Endothelial cell of umbilical vein (primary cell): ENCODE data around the gene NFATC1. TPM values are rescaled to one million over a fixed set of nuclear protein-coding genes. Genes with fewer than 3 reads are reported as not detected.

Experiments
- BruUV-seq: library from RNA; stranded (reverse); fragments of 400-500 nt; replicated peaks from 2 replicates; lab custom pipeline; 2021; lab: Mats Ljungman, UMichigan
- CTCF ChIA-PET: fragments of 300-600, 350-600 bp; sonication (Branson Sonifier 250); formaldehyde crosslinking; loops from one replicate; lab custom pipeline; 2021; ENCODE audit warnings: antibody characterized with exemption, inconsistent platforms; lab: Charles Lee
- POLR2A ChIA-PET: fragments of 300-600, 350-600 bp; sonication (Branson Sonifier 250); formaldehyde crosslinking; loops from one replicate; lab custom pipeline; 2021; ENCODE audit warnings: antibody characterized with exemption, inconsistent platforms; lab: Charles Lee
- DNase-seq: peaks from one replicate; pipeline ENCODE4 v3.0.0-alpha.2; 2011; ENCODE audit warnings: low read depth, low spot score
- FAIRE-seq: peaks from 2 replicates; lab custom pipeline; 2011; peaks lifted over from hg19 to GRCh38; lab: Jason Lieb, UNC
- H2AFZ ChIP-seq: 2 replicates; pipeline ENCODE4 v1.6.0; 2012; ENCODE audit warnings: low read depth, low read length, control low read depth, inconsistent platforms
- H3K27ac ChIP-seq: 2 replicates; pipeline ENCODE4 v1.5.1; 2011; ENCODE audit warnings: low read depth, mild to moderate bottlenecking, control low read depth, low read length, moderate library complexity; ENCODE audit not compliant: insufficient read depth
- H3K27me3 ChIP-seq, 2 experiments: 2 replicates each; pipeline versions ENCODE4 v1.6.0 to v1.6.1; 2011; ENCODE audit warnings: low read length in 2 of 2, mixed read lengths in 1 of 2; ENCODE audit not compliant: control insufficient read depth in 2 of 2, insufficient read depth in 2 of 2
- H3K36me3 ChIP-seq, 2 experiments: 2 replicates in 1 of 2; 3 replicates in 1 of 2; pipeline ENCODE4 v1.5.1; 2011; ENCODE audit warnings: low read length in 2 of 2, mild to moderate bottlenecking in 1 of 2, moderate library complexity in 1 of 2; ENCODE audit not compliant: control insufficient read depth in 2 of 2, insufficient read depth in 2 of 2; ENCODE audit errors: extremely low read depth in 1 of 2
- H3K4me1 ChIP-seq: 3 replicates; pipeline ENCODE4 v1.5.1; 2011; ENCODE audit warnings: mild to moderate bottlenecking, low read length; ENCODE audit not compliant: control insufficient read depth, insufficient read depth; ENCODE audit errors: extremely low read depth
- H3K4me2 ChIP-seq: 2 replicates; pipeline ENCODE4 v1.6.1; 2011; ENCODE audit warnings: low read length, control low read depth, mixed read lengths; ENCODE audit not compliant: insufficient read depth
- H3K4me3 ChIP-seq, 3 experiments: fragments of 200-600 bp in 1 of 3; sonication (generic), shearing (Covaris generic) in 1 of 3; replicated peaks in 1 of 3; 2 replicates each; pipeline ENCODE4 v1.5.1; 2011 to 2016; ENCODE audit warnings: control low read depth in 3 of 3, low read length in 3 of 3, mild to moderate bottlenecking in 2 of 3, inconsistent platforms in 1 of 3, low read depth in 1 of 3, moderate library complexity in 1 of 3; ENCODE audit not compliant: insufficient read depth in 1 of 3
- H3K79me2 ChIP-seq: 2 replicates; pipeline ENCODE4 v1.6.0; 2012; ENCODE audit warnings: low read length, inconsistent platforms; ENCODE audit not compliant: control insufficient read depth, insufficient read depth
- H3K9ac ChIP-seq: replicated peaks from 2 replicates; pipeline ENCODE3; 2011; ENCODE audit warnings: low read length, control low read depth; ENCODE audit not compliant: insufficient read depth; ENCODE audit errors: extremely low read depth
- H3K9me1 ChIP-seq: replicated peaks from 3 replicates; pipeline ENCODE4 v1.6.0; 2011; ENCODE audit warnings: mild to moderate bottlenecking, low read length; ENCODE audit not compliant: control insufficient read depth, insufficient read depth; ENCODE audit errors: extremely low read depth
- H3K9me3 ChIP-seq: replicated peaks from 2 replicates; pipeline ENCODE4 v1.5.1; 2012; ENCODE audit warnings: low read length, inconsistent platforms; ENCODE audit not compliant: control insufficient read depth, insufficient read depth
- H4K20me1 ChIP-seq: replicated peaks from 2 replicates; pipeline ENCODE3; 2011; ENCODE audit warnings: mild to moderate bottlenecking, low read length; ENCODE audit not compliant: control insufficient read depth, insufficient read depth; ENCODE audit errors: extremely low read depth
- CTCF ChIP-seq, 2 donors: IDR thresholded peaks; 1 replicate in 1 of 2; 2 replicates in 1 of 2; pipeline ENCODE4 v1.5.1; 2011; ENCODE audit warnings: low read length in 2 of 2, mild to moderate bottlenecking in 2 of 2, moderate library complexity in 2 of 2, control low read depth in 1 of 2, inconsistent platforms in 1 of 2, low read depth in 1 of 2; ENCODE audit not compliant: insufficient read depth in 1 of 2; ENCODE audit errors: extremely low read depth in 1 of 2
- EZH2 ChIP-seq: IDR thresholded peaks from 2 replicates; pipeline ENCODE4 v1.6.1; 2012; ENCODE audit warnings: borderline replicate concordance, low read depth, mild to moderate bottlenecking, moderate library complexity, low read length, inconsistent platforms; ENCODE audit not compliant: severe bottlenecking
- FOS ChIP-seq: IDR thresholded peaks from 2 replicates; pipeline ENCODE4 v1.6.1; 2011; ENCODE audit warnings: mild to moderate bottlenecking, low read length, moderate library complexity, borderline replicate concordance; ENCODE audit not compliant: insufficient read depth
- GATA2 ChIP-seq: IDR thresholded peaks from 2 replicates; pipeline ENCODE4 v1.7.0; 2011; ENCODE audit warnings: low read depth, mild to moderate bottlenecking, moderate library complexity, mixed read lengths, low read length; ENCODE audit not compliant: insufficient read length, insufficient read depth
- JUN ChIP-seq: IDR thresholded peaks from 2 replicates; pipeline ENCODE4 v1.6.1; 2011; ENCODE audit warnings: borderline replicate concordance, low read depth; ENCODE audit not compliant: insufficient read length, insufficient read depth
- MAX ChIP-seq: IDR thresholded peaks from 2 replicates; pipeline ENCODE4 v1.6.1; 2011; ENCODE audit not compliant: insufficient read depth, insufficient read length
- MYC ChIP-seq: IDR thresholded peaks from one replicate; pipeline ENCODE4 v1.6.1; 2011; ENCODE audit warnings: mild to moderate bottlenecking, low read depth, low read length
- POLR2A ChIP-seq: IDR thresholded peaks from 2 replicates; pipeline ENCODE4 v1.6.1; 2012; ENCODE audit warnings: low read depth, mild to moderate bottlenecking, control low read depth, low read length
- POLR2AphosphoS5 ChIP-seq: IDR thresholded peaks from 2 replicates; pipeline ENCODE4 v1.6.1; 2012; ENCODE audit warnings: low read depth, mild to moderate bottlenecking, control low read depth, low read length, moderate library complexity; ENCODE audit not compliant: insufficient read depth
- dilution Hi-C: fragments of 300-500 bp; cut with MboI; formaldehyde crosslinking; loops from one replicate; pipeline ENCODE4 v1.15.0; 2019; ENCODE audit warnings: low sequenced_read_pairs; ENCODE audit not compliant: extremely low pct_ligation_motif_present
- intact Hi-C: fragments of 100-400 bp; cut with micrococcal nuclease; formaldehyde crosslinking; loops from one replicate; pipeline ENCODE4 v1.10.0; 2022
- polyA plus RNA-seq, 4 experiments: library from polyadenylated mRNA; depleted of rRNA in 3 of 4; stranded (reverse) in 3 of 4; unstranded in 1 of 4; fragments of >200 nt; gene quantifications; 2 replicates each; pipeline versions ENCODE4 v1.2.1 to v1.2.3, GENCODE V29; 2011 to 2012; ENCODE audit warnings: missing spikeins in 1 of 4
- total RNA-seq: library from RNA; stranded (reverse); gene quantifications from 2 replicates; pipeline ENCODE4 v1.2.3, GENCODE V29; 2021

The NFATC1 gene
- total and polyA plus RNA-seq, 2 donors (not counting 3 experiments of a cell fraction or from before 2014, with no cell fraction given), result 11.1 to 30.0 TPM

- DNase-seq (no peak), FAIRE-seq (no peak)
- Histone ChIP-seq H4K20me1 (no peaks in the 10 kb centered on the region), H2AFZ (no peak overlapping the region), H3K79me2 (no peaks in the 10 kb centered on the region), H3K9me1 (no peaks in the 10 kb centered on the region), H3K36me3 (no peaks in the 10 kb centered on the region), H3K4me3 (no peak overlapping the region), H3K27ac (no peak overlapping the region), H3K9ac (no peak overlapping the region), H3K4me1 (no peaks in the 10 kb centered on the region), H3K27me3 (peaks cover 0 to 6% of the 10 kb centered on the region in 2 experiments), H3K9me3 (no peaks in the 10 kb centered on the region), H3K4me2 (no peak overlapping the region)
- BruUV-seq, result no TSS peak
- dilution Hi-C loops, result no loop called here
- CTCF ChIA-PET, result interaction anchor here (1.4 to 1.6 kb wide), 4 partner anchors 9 to 145 kb away, joined by 4 to 7 read pairs (median 6); no protein-coding TSS in a partner anchor
- no peak for TF ChIP-seq POLR2AphosphoS5
- no peak for TF ChIP-seq MYC
- TF ChIP-seq MAX, result no peak
- no peak for TF ChIP-seq CTCF (IDR thresholded peaks at IDR 0.05; ENCODE audit: extremely low read depth in 1 of 2, insufficient read depth in 1 of 2, low read depth in 1 of 2, low read length in 2 of 2)
- no peak for TF ChIP-seq GATA2
- no peak for TF ChIP-seq FOS
- no peak for TF ChIP-seq POLR2A
- no peak for TF ChIP-seq EZH2
- no peak for TF ChIP-seq JUN
- intact Hi-C loops, result loop anchor here (10.0 kb wide), 1 partner anchor 650 kb away; the partner anchor contains the start of gene RBFA
- POLR2A ChIA-PET, result no interaction called here
Measured at GRCh38 chr18:79384834-79385233, 10.9 kb upstream of the NFATC1 start.
